ENCODE results near the gene NDRG2. TPM values are rescaled to one million over a fixed set of nuclear protein-coding genes. Genes with fewer than 3 reads are reported as not detected.

NDRG2 gene
- total RNA-seq, 4 donors from 2014 or later, result 269 to 433 (median 295) TPM

GRCh38 chr14:21054768-21055145 is 29.9 kb upstream of the NDRG2 start:
- no peak for DNase-seq (ENCODE audit: low spot score in 2 of 2)
- no peak overlapping the region for H3K27ac ChIP-seq

GRCh38 chr14:21054123-21054767 is 29.4 kb upstream of the NDRG2 start:
- DNase-seq (ENCODE audit: low spot score in 2 of 2), result no peak
- Histone ChIP-seq H3K27ac (no peak overlapping the region), H3K27me3 (no peaks in the 10 kb centered on the region), H3K4me1 (peaks cover 3% of the 10 kb centered on the region), H3K4me3 (no peak overlapping the region), H3K36me3 (no peaks in the 10 kb centered on the region), H3K9me3 (no peaks in the 10 kb centered on the region)
- 70% methylated on average over 3 of the region's 3 CpGs for WGBS
- TF ChIP-seq POLR2AphosphoS5 (IDR thresholded peaks at IDR 0.05), result no peak
- TF ChIP-seq EP300 (IDR thresholded peaks at IDR 0.05), result no peak
- no peak for TF ChIP-seq POLR2A (IDR thresholded peaks at IDR 0.05)
- TF ChIP-seq CTCF (IDR thresholded peaks at IDR 0.05), result no peak

More at GRCh38 chr14:21054768-21055145, 29.9 kb upstream of the NDRG2 start:
- Histone ChIP-seq H3K27me3 (no peaks in the 10 kb centered on the region), H3K4me3 (no peak overlapping the region), H3K36me3 (no peaks in the 10 kb centered on the region), H3K9me3 (no peaks in the 10 kb centered on the region), H3K4me1 (peaks cover 3% of the 10 kb centered on the region)
- WGBS, result 92% methylated on average over 4 of the region's 4 CpGs
- TF ChIP-seq POLR2A (IDR thresholded peaks at IDR 0.05) (no peak), POLR2AphosphoS5 (IDR thresholded peaks at IDR 0.05) (no peak), CTCF (IDR thresholded peaks at IDR 0.05) (no peak), EP300 (IDR thresholded peaks at IDR 0.05) (no peak)

GRCh38 chr14:21053184-21054122 is 28.6 kb upstream of the NDRG2 start:
- H3K4me1 ChIP-seq, result peaks cover 3% of the 10 kb centered on the region
- no peak for DNase-seq (ENCODE audit: low spot score in 2 of 2)
- no peak overlapping the region for H3K4me3 ChIP-seq
- H3K9me3 ChIP-seq, result no peaks in the 10 kb centered on the region
- H3K27ac ChIP-seq, result no peak overlapping the region
- H3K27me3 ChIP-seq, result no peaks in the 10 kb centered on the region
- H3K36me3 ChIP-seq, result no peaks in the 10 kb centered on the region
- TF ChIP-seq POLR2A (IDR thresholded peaks at IDR 0.05) (no peak), EP300 (IDR thresholded peaks at IDR 0.05) (no peak), CTCF (IDR thresholded peaks at IDR 0.05) (no peak), POLR2AphosphoS5 (IDR thresholded peaks at IDR 0.05) (no peak)
- WGBS, result 93% methylated on average over 20 of the region's 20 CpGs

GRCh38 chr14:21050597-21050996 is 25.7 kb upstream of the NDRG2 start:
- 86% methylated on average over 3 of the region's 3 CpGs for WGBS
- no peak for TF ChIP-seq POLR2A (IDR thresholded peaks at IDR 0.05)
- TF ChIP-seq POLR2AphosphoS5 (IDR thresholded peaks at IDR 0.05), result no peak
- TF ChIP-seq CTCF (IDR thresholded peaks at IDR 0.05), result no peak
- TF ChIP-seq EP300 (IDR thresholded peaks at IDR 0.05), result no peak

GRCh38 chr14:21049271-21049673 is 24.4 kb upstream of the NDRG2 start:
- H3K9me3 ChIP-seq, result no peaks in the 10 kb centered on the region
- no peak for DNase-seq (ENCODE audit: low spot score in 2 of 2)
- no peaks in the 10 kb centered on the region for H3K36me3 ChIP-seq
- no peak overlapping the region for H3K27ac ChIP-seq
- 75% methylated on average over 3 of the region's 3 CpGs for WGBS
- H3K4me3 ChIP-seq, result no peak overlapping the region
- H3K4me1 ChIP-seq, result no peaks in the 10 kb centered on the region
- TF ChIP-seq POLR2A (IDR thresholded peaks at IDR 0.05) (no peak), CTCF (IDR thresholded peaks at IDR 0.05) (no peak), POLR2AphosphoS5 (IDR thresholded peaks at IDR 0.05) (no peak), EP300 (IDR thresholded peaks at IDR 0.05) (no peak)
- H3K27me3 ChIP-seq, result no peaks in the 10 kb centered on the region

More at GRCh38 chr14:21050597-21050996, 25.7 kb upstream of the NDRG2 start:
- no peaks in the 10 kb centered on the region for H3K9me3 ChIP-seq
- DNase-seq (ENCODE audit: low spot score in 2 of 2), result no peak
- no peak overlapping the region for H3K4me3 ChIP-seq
- H3K27ac ChIP-seq, result no peak overlapping the region
- H3K4me1 ChIP-seq, result no peaks in the 10 kb centered on the region
- no peaks in the 10 kb centered on the region for H3K27me3 ChIP-seq
- H3K36me3 ChIP-seq, result no peaks in the 10 kb centered on the region
